OCI-LY7 (cell line): ENCODE measurements around the gene PFKFB2. TPM values are rescaled to one million over a fixed set of nuclear protein-coding genes. Genes with fewer than 3 reads are reported as not detected.

ENCODE experiments used
- BruUV-seq: library from RNA; stranded (reverse); fragments of 400-500 nt; replicated peaks from 2 replicates; lab custom pipeline; 2021; lab: Mats Ljungman, UMichigan
- CTCF ChIA-PET: fragments of 300-600 bp; sonication (Branson Sonifier 250); formaldehyde crosslinking; loops from one replicate; lab custom pipeline; 2022; ENCODE audit warnings: antibody characterized with exemption; ENCODE audit not compliant: unreplicated experiment; lab: Charles Lee
- POLR2A ChIA-PET: fragments of 300-600 bp; sonication (Branson Sonifier 250); formaldehyde crosslinking; loops from one replicate; lab custom pipeline; 2022; ENCODE audit warnings: antibody characterized with exemption; lab: Charles Lee
- DNase-seq: peaks from one replicate; pipeline ENCODE4 v3.0.0-alpha.2; 2015; ENCODE audit warnings: low spot score
- H2AFZ ChIP-seq: fragments of 200-600 bp; sonication (generic), shearing (Covaris generic); 2 replicates; pipeline ENCODE4 v1.6.1; 2014; ENCODE audit warnings: mild to moderate bottlenecking, antibody characterized with exemption, low read length, moderate library complexity
- H3K27ac ChIP-seq: fragments of 200-600 bp; sonication (generic); 2 replicates; pipeline ENCODE4 v1.5.1; 2014; ENCODE audit warnings: mixed run types, low read depth, mild to moderate bottlenecking, moderate library complexity, low read length, inconsistent platforms; ENCODE audit not compliant: poor library complexity, severe bottlenecking
- H3K36me3 ChIP-seq: fragments of 200-600 bp; sonication (generic); 2 replicates; pipeline ENCODE4 v1.6.1; 2014; ENCODE audit warnings: mild to moderate bottlenecking, antibody characterized with exemption, low read length, moderate library complexity, mixed read lengths; ENCODE audit not compliant: insufficient read depth
- H3K4me1 ChIP-seq: fragments of 200-600 bp; sonication (generic); 2 replicates; pipeline ENCODE4 v1.5.1; 2014; ENCODE audit warnings: mild to moderate bottlenecking, low read length; ENCODE audit not compliant: insufficient read depth, poor library complexity, severe bottlenecking
- H3K4me2 ChIP-seq: fragments of 200-600 bp; sonication (generic); 2 replicates; pipeline ENCODE4 v1.6.1; 2014; ENCODE audit warnings: mild to moderate bottlenecking, low read length
- H3K4me3 ChIP-seq: fragments of 200-600 bp; sonication (generic); 2 replicates; pipeline ENCODE4 v1.5.1; 2014; ENCODE audit warnings: mild to moderate bottlenecking, low read depth, low read length; ENCODE audit not compliant: poor library complexity, severe bottlenecking
- H3K79me2 ChIP-seq: fragments of 200-600 bp; sonication (generic); 2 replicates; pipeline ENCODE4 v1.6.1; 2016; ENCODE audit warnings: low read depth, mild to moderate bottlenecking, low read length, moderate library complexity, mixed read lengths; ENCODE audit not compliant: insufficient read depth
- H3K9me2 ChIP-seq: fragments of 200-600 bp; sonication (generic); 2 replicates; pipeline ENCODE4 v1.6.1; 2016; ENCODE audit warnings: mild to moderate bottlenecking, low read length, mixed read lengths; ENCODE audit not compliant: insufficient read depth
- H3K9me3 ChIP-seq: fragments of 200-600 bp; sonication (generic); 2 replicates; pipeline ENCODE4 v1.6.1; 2014; ENCODE audit warnings: mild to moderate bottlenecking, mixed run types, low read length, mixed read lengths
- H4K20me1 ChIP-seq: fragments of 200-600 bp; sonication (generic); 2 replicates; pipeline ENCODE4 v1.6.1; 2014; ENCODE audit warnings: mild to moderate bottlenecking, antibody characterized with exemption, low read length, moderate library complexity, mixed read lengths; ENCODE audit not compliant: insufficient read depth
- CTCF ChIP-seq: fragments of 200-600 bp; sonication (generic); conservative IDR thresholded peaks from 2 replicates; pipeline ENCODE4 v1.5.1; 2014; ENCODE audit warnings: mild to moderate bottlenecking, antibody characterized with exemption, low read length, moderate library complexity, mixed read lengths
- EZH2phosphoT487 ChIP-seq: fragments of 200-600 bp; sonication (generic); IDR thresholded peaks from 2 replicates; pipeline ENCODE4 v1.6.1; 2018; ENCODE audit warnings: low read depth, borderline replicate concordance, mild to moderate bottlenecking, mixed run types, antibody characterized with exemption, low read length, moderate library complexity, mixed read lengths
- intact Hi-C: fragments of 100-400 bp; cut with micrococcal nuclease; formaldehyde crosslinking; loops from one replicate; pipeline ENCODE4 v1.10.0; 2022; ENCODE audit not compliant: unreplicated experiment
- total RNA-seq, 2 experiments: library from RNA; depleted of rRNA in 1 of 2; stranded (reverse); fragments of >200 nt in 1 of 2; shearing (Covaris generic) in 1 of 2; gene quantifications; 2 replicates each; pipeline ENCODE4 v1.2.3, GENCODE V29; 2014 to 2022

Gene PFKFB2
- total RNA-seq, 2 experiments from 2014 or later = 9.8 to 13.1 TPM

- Histone ChIP-seq H4K20me1 (no peaks in the 10 kb centered on the region), H3K36me3 (peaks cover 13% of the 10 kb centered on the region; the same call in 1 of the 2 replicates), H3K4me1 (peaks cover 6% of the 10 kb centered on the region), H2AFZ (no peak overlapping the region), H3K9me3 (no peaks in the 10 kb centered on the region), H3K4me3 (no peak overlapping the region), H3K79me2 (no peaks in the 10 kb centered on the region), H3K27ac (no peak overlapping the region), H3K9me2 (no peaks in the 10 kb centered on the region), H3K4me2 (no peak overlapping the region)
- ChIA-PET CTCF (no interaction called here), POLR2A (interaction anchor here (0.6 to 2.3 kb wide), 4 partner anchors 10 to 139 kb away, joined by 3 to 8 read pairs (median 4); no protein-coding TSS in a partner anchor)
- intact Hi-C loops = loop anchor here (10.0 kb wide), 1 partner anchor 69 kb away; no protein-coding TSS in a partner anchor
- DNase-seq = no peak
- TF ChIP-seq EZH2phosphoT487 = no peak
- no peak for TF ChIP-seq CTCF
- no TSS peak for BruUV-seq
These were observed 21.1 kb downstream of the PFKFB2 start for GRCh38 chr1:207073906-207074820.

GRCh38 chr1:207076181-207076955 is 23.3 kb downstream of the PFKFB2 start:
- no peaks in the 10 kb centered on the region for H4K20me1 ChIP-seq
- no peak overlapping the region for H3K4me3 ChIP-seq
- no peaks in the 10 kb centered on the region for H3K36me3 ChIP-seq
- H3K9me3 ChIP-seq = no peaks in the 10 kb centered on the region
- CTCF ChIA-PET = interaction anchor here (1.2 kb wide), 1 partner anchor 24 kb away, joined by 3 read pairs; the partner anchor contains the start of gene PFKFB2
- H2AFZ ChIP-seq = no peak overlapping the region
- POLR2A ChIA-PET = interaction anchor here (0.6 to 2.3 kb wide), 4 partner anchors 8 to 81 kb away, joined by 3 to 8 read pairs (median 4); partner anchors contain the start of gene PFKFB2
- H3K4me1 ChIP-seq = no peaks in the 10 kb centered on the region
- TF ChIP-seq CTCF (no peak), EZH2phosphoT487 (no peak)
- no peaks in the 10 kb centered on the region for H3K79me2 ChIP-seq
- no peak overlapping the region for H3K4me2 ChIP-seq
- BruUV-seq = no TSS peak
- H3K27ac ChIP-seq = no peak overlapping the region
- intact Hi-C loops = loop anchor here (5.0 to 10.0 kb wide), 2 partner anchors 34 to 72 kb away; no protein-coding TSS in a partner anchor
- no peaks in the 10 kb centered on the region for H3K9me2 ChIP-seq
- DNase-seq = no peak
